NCI-H748 (cell line): ENCODE measurements around the gene ROCK2.

Experiments
- DNase-seq: peaks from one replicate; lab custom pipeline; 2025; ENCODE audit not compliant: unreplicated experiment; lab: John Stamatoyannopoulos, UW

Gene ROCK2

GRCh38 chr2:11344342-11344955 is at the start of gene ROCK2:
ROCK2 (minus strand) TSS chr2:11344636; CDS start chr2:11344136, 500 bp downstream.
- peak; percentile 89 for DNase-seq

GRCh38 chr2:11393711-11394236 is 49.3 kb upstream of the ROCK2 start:
- no peak for DNase-seq

- no peak for DNase-seq
Measured at GRCh38 chr2:11391942-11392266, 47.5 kb upstream of the ROCK2 start.

GRCh38 chr2:11390399-11390658 is 45.9 kb upstream of the ROCK2 start:
- no peak for DNase-seq

- DNase-seq = no peak
Measured at GRCh38 chr2:11389551-11390398, 45.3 kb upstream of the ROCK2 start.

- no peak for DNase-seq
Measured at GRCh38 chr2:11389052-11389420, 44.6 kb upstream of the ROCK2 start.

- DNase-seq = no peak
Measured at GRCh38 chr2:11388262-11389051, 44.0 kb upstream of the ROCK2 start.

- peak; percentile 78 for DNase-seq
Measured at GRCh38 chr2:11387843-11388242, 43.4 kb upstream of the ROCK2 start.

GRCh38 chr2:11387100-11387390 is 42.6 kb upstream of the ROCK2 start:
- no peak for DNase-seq

GRCh38 chr2:11385847-11386246 is 41.4 kb upstream of the ROCK2 start:
- no peak for DNase-seq

GRCh38 chr2:11385216-11385615 is 40.8 kb upstream of the ROCK2 start:
- no peak for DNase-seq

- DNase-seq = no peak
Measured at GRCh38 chr2:11379558-11379957, 35.1 kb upstream of the ROCK2 start.

GRCh38 chr2:11377928-11378545 is 33.6 kb upstream of the ROCK2 start:
- DNase-seq = no peak

- no peak for DNase-seq
Measured at GRCh38 chr2:11376071-11376470, 31.6 kb upstream of the ROCK2 start.

GRCh38 chr2:11375689-11376027 is 31.2 kb upstream of the ROCK2 start:
- DNase-seq = no peak

GRCh38 chr2:11375025-11375688 is 30.7 kb upstream of the ROCK2 start:
- DNase-seq = no peak

- no peak for DNase-seq
Measured at GRCh38 chr2:11373096-11373495, 28.7 kb upstream of the ROCK2 start.

- no peak for DNase-seq
Measured at GRCh38 chr2:11371092-11371937, 26.9 kb upstream of the ROCK2 start.

GRCh38 chr2:11370377-11371091 is 26.1 kb upstream of the ROCK2 start:
- DNase-seq = peak; percentile 40

- DNase-seq = no peak
Measured at GRCh38 chr2:11368059-11368572, 23.7 kb upstream of the ROCK2 start.
